Epidermal melanocyte (primary cell): ENCODE measurements around the gene KDM1B.
A peak's percentile ranks its signal among the peaks of the same experiment; 100 is the strongest.

Source experiments
- DNase-seq: peaks from one replicate; pipeline ENCODE4 v3.0.0; 2011; ENCODE audit warnings: low spot score; ENCODE audit not compliant: insufficient read length

Gene KDM1B

DNA sequence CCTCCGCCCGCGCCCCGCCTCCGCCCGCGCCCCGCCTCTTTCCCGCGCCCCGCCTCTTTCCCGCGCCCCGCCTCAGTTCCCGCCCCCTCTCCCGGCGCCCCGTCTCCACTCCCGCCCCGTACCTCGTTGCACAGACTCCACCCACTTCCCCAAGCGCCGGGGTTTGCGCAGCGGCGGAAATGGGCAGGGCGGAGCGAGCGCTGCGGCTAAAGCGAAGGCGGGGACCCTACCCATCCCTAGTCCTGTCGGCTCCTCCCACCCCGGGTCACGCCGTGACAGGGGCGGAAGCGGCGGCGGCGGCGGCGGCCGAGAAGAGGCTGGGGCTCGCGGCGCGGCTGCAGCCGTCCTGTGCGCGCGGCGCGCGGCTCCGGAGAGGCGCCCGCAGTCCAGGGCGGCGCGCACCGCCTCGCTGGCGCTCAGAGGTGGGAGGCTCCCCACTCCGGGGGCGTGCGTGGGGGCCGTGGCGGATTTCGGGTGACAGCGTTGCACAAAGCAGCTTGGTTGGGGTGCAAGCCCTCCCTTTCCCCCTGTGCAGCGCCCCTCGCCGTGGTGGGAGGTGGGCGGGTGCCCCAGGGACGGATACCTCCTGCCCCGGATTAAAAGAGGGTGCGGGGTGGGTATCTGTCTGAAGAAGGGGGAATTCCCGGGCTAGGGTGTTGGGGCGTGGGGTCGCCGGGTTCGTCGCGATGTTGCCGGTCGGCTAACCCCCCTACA lies at the start of gene KDM1B:
TSS of gene KDM1B (plus strand) at position 273 of the 714 bp plus-strand sequence. CDS start 4,474 bp downstream, outside the sequence.
- peak; percentile 98 for DNase-seq

DNA sequence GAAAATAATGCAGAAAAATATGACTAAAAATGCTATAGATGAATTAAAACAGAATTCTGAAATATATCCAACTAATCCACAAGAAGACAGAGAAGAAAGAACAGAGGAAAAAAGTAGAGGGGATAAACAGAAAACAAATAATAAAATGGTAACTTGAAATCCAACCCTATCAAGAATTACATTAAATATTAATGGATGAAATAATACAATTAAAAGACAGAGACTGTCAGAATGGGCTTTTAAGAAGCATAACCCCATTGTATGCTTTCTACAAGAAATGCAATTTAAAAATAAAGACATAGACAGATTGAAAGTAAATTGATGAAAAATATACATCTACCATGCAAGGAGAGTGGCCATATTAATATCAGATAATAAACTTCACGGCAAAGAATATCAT lies 48.2 kb upstream of the KDM1B start:
- no peak for DNase-seq

GRCh38 chr6:18110162-18110561 lies 45.1 kb upstream of the KDM1B start:
- no peak for DNase-seq

GRCh38 chr6:18115356-18115755 lies 39.9 kb upstream of the KDM1B start:
- no peak for DNase-seq

DNA sequence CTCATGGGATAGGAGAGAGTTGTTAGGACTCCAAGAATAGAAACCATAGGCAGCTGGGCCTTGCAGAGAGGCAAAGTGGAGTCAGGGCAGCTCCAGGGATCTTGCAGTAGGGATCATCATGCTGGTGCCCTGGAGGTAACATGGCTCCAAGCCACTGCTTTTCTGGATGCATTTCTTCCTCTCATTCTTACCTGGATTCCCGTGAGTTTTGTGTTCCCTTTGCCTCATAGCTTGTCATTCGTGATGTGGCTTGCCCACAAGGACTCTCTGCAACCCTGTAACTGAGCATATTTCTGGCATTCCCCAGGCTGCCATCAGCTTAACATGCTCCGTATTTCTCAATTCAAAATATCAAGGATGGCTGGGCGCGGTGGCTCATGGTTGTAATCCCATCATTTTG lies 38.1 kb upstream of the KDM1B start:
- no peak for DNase-seq

DNA sequence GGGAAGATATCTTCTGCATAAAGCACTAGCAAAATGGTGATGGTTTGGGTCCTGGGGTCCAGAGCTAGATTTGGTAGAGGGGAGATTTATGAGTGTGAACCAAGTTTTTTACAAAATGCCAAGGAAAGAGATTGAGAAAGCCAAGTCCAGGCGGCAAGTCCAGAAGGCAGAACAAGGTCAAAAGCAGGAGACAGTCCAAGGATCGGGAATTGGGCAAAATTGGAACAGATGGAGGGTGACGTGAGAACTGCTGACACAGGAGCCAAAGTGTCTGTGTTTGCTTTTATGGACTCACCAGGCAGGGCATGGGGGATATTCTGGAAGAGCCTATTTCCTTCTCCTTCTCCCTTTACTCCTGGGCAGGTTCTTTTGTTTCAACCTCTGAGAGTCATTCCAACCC lies 36.9 kb upstream of the KDM1B start:
- no peak for DNase-seq

DNA sequence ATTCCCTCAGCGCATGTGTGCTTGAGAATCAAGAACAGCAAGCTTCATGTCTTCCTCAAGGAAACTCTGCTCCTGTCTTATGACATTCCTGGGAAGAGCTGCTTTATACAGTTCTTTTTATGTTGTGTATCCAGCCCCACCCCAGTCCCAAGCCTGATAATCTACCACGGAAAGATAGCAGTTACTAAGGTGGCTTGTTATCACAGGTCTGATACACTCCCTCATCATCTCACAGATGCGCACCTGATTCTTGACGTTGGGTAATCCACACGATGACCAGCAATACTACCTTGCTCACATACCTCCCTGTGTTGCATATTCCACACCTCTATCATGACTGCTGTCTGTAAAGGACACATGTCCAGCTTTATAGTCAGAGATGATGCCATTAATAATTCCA lies 36.0 kb upstream of the KDM1B start:
- DNase-seq, result no peak

DNA sequence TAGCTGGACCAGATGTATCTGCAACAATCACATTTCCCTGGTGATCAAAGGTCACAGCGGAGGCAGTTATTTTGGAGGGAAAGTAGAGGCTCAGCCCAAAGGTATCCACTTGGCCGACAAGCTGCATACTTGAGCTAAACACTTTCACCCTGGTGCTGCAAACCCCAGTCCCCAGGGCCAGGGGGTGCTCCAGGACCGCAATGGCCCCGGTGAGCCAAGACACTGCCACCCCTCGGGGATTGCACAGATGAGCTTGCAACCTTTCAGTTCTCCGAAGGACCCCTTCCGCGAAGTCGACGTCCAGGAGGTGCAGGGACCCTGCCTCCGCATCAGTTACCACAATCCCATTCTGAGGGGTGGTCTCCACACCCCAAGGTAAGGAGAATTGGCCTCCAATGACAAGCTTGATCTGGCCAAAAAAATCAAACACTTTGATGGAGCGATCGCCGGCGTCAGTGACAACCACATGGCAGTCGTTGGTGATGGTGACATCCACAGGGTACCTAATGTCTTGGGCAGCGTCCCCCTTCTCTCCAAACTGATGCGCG lies 33.6 kb upstream of the KDM1B start:
- no peak for DNase-seq

- peak; percentile 51 for DNase-seq
These were observed 32.8 kb upstream of the KDM1B start, which contains the start of gene NHLRC1 for GRCh38 chr6:18122128-18123093. Gene NHLRC1 (minus strand): TSS chr6:18122677. CDS start chr6:18122606, 71 bp downstream.

DNA sequence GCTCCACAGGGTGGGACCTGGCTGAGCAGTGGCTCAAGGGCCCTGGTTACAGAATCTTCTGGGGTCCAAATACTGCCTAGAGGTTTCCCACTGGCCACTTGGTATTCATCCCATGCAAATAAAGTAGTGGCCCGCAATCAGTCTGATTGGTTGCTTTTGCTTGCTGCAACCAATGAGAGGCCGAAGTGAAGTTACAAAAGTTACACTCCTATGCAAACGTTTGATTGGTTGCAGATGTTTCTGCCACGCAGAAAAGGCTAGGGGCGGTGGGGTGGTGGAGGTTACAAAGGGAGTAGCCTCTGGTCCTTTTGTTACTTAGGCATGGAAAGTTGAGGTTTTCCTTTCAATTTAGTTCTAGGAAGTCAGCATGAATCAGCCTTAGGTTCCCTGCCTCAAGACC lies 29.1 kb upstream of the KDM1B start:
- DNase-seq, result no peak

- no peak for DNase-seq
These were observed 22.9 kb upstream of the KDM1B start for GRCh38 chr6:18132346-18132745.

GRCh38 chr6:18135171-18135570 lies 20.1 kb upstream of the KDM1B start:
- no peak for DNase-seq

GRCh38 chr6:18136260-18136659 lies 19.0 kb upstream of the KDM1B start:
- no peak for DNase-seq

DNA sequence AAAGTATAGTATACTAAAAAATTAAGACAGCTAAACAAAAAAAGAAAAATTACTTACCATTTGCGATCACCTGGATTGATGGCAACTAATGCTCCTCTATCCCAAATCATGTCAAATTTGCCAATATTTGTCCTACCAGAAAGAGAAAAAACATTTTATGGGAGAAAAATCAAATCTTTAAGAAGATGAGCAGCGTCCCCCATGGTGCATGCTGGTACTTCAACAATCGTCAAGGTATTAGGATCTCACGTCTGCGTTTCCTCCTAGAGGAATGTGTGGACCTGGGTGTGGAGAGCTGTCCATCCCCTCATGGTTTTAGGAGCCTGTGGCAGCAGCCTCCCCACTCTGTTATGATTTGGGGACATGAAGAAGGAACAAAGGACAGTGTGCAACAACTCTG lies 16.3 kb upstream of the KDM1B start:
- no peak for DNase-seq

GRCh38 chr6:18139935-18140621 lies 15.1 kb upstream of the KDM1B start:
- DNase-seq, result no peak

GRCh38 chr6:18141805-18142590 lies 13.2 kb upstream of the KDM1B start:
- no peak for DNase-seq

- DNase-seq, result no peak
These were observed 12.7 kb upstream of the KDM1B start for GRCh38 chr6:18142591-18142861.

DNA sequence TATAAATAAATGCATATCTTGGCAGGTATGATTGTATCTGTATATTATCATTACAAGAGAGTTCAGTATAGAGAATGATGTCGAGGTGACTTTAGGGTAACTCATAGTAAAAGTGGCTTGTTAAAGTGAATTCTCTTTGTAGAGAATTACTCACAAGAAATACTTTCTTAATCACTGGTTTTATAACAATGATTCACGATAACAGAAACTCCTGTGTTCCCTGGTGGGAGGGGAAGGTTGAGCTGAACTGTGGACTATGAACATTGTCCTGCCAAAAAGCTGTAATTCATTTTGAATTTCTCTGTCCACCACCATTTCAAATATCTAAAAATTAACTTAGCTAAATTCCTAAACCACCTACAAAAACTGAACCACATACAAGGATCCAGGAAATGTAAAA lies 8.1 kb upstream of the KDM1B start:
- DNase-seq, result no peak

DNA sequence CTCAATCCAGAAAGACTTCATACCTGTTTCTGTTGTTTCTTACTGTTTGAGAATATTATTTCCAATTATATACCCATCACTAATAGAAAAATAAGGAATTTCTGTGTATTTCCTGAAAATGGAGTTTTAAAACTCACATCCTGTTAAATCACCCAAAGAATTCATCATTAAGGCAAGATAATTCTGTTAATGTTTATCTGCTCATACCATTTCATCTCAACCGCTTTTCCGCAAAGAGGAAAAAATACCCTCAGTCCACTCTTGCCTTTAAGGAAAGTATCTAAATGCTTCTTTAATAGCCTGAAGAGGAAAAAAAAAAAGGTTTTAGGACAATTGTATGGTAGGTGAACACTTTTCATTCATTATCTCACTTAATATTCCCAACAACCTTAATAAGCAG lies 7.6 kb upstream of the KDM1B start:
- no peak for DNase-seq

GRCh38 chr6:18148304-18149025 lies 6.8 kb upstream of the KDM1B start:
- no peak for DNase-seq
